GM13976 (cell line): ENCODE measurements around the gene AKT1S1.

Experiments used
- DNase-seq: peaks from one replicate; pipeline ENCODE4 v3.0.0; 2012; ENCODE audit warnings: low spot score
- CTCF ChIP-seq: IDR thresholded peaks from 2 replicates; pipeline ENCODE4 v1.5.1; 2012; ENCODE audit warnings: borderline replicate concordance, mild to moderate bottlenecking; ENCODE audit not compliant: insufficient read depth; ENCODE audit errors: extremely low read depth, missing control alignments, control extremely low read depth
- in situ Hi-C: fragments of 300-500 bp; cut with MboI; formaldehyde crosslinking; loops from one replicate; pipeline ENCODE4 v1.12.0; 2022; ENCODE audit warnings: low sequenced_read_pairs, mixed read lengths, inconsistent platforms; ENCODE audit not compliant: unreplicated experiment

Gene AKT1S1

DNA sequence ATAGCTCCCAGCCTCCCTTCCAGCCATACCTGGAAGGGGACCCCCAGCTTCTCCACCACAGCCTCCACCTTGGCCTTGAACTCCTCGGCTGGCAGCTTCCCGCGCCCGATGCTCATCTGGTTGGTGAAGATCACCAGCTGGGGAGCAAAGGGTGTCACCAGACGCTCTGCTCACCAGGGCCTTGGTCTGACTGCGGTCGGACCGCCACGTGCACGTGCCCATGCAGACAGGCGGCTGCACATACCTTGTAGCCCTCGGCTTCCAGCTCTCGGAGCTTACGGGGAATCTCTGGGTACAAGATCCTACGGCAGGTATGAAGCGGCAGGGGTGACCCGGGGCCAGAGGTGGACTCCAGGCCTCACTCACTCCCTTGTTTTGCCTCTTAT lies 13.2 kb downstream of the AKT1S1 start:
- in situ Hi-C loops, result no loop called here
- TF ChIP-seq CTCF, result no peak

GRCh38 chr19:49863254-49863934 lies 13.8 kb downstream of the AKT1S1 start:
- DNase-seq, result no peak
- TF ChIP-seq CTCF, result no peak
- in situ Hi-C loops, result no loop called here

More for the DNA sequence above, 13.2 kb downstream of the AKT1S1 start:
- no peak for DNase-seq

DNA sequence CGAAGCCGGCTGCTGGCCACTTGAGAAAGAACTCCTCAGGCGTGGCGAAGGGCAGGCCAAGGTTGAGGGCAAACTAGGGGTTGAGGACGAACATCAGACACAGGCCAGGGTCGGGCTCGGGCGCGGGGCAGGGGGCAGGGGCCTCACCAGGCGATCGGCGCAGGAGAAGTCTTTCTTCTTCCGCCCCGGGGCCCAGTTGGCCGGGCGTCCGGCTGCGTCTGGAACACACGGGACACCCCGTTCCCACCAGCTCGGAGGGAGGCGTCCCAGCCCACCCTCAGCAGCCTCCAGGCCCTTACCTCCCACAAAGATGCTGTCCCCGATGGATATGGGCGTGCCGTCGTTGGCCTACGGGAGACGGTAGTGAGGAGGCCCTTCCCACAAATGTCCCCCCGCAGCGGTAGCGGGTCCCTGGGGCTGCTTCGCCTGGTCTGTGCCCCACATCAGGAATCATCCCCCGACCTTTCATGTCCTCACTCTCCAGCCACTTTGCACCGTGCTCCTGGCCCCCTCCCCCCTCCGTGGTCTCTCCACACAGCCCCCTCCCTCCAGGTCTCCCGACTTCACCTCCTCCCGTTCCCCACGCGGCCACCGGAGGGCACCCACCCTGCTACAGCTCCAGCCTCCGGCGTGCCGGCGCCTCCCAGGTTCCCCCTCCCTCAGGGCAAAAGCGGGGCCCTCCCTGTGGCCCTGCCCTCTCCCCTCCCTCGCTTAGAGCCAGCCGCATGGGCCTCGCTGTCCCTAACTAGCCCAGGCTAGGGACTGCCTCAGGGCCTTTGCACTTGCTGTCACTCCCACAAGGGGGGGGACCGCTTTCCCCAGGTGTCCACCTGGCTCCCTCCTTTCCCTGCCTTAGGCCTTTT lies 14.5 kb downstream of the AKT1S1 start:
- no peak for DNase-seq
- in situ Hi-C loops, result no loop called here
- no peak for TF ChIP-seq CTCF

- no peak for TF ChIP-seq CTCF
- DNase-seq, result no peak
- in situ Hi-C loops, result no loop called here
These were observed 15.4 kb downstream of the AKT1S1 start for GRCh38 chr19:49861541-49862378.

DNA sequence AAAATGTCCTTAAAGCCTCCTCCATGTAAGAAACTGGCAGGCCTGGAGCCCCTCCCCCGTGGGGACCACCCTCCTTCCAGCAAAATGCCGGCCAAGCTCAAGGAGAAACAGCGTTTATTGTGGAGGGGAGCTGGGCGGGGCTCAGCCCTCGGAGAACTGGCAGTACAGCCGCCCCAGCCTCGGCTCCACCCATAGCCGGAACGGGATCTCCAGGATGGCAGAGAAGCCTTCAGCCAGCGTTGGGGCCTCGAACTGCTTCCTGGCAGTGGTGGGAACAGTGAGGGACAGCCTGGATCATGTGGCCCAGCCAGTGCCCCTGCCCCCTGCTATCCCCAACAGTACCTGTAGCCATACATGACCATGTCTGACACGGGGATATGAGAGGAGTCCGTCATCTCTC lies 16.0 kb downstream of the AKT1S1 start:
- no peak for DNase-seq
- TF ChIP-seq CTCF, result no peak
- in situ Hi-C loops, result no loop called here
